ENCODE data around the gene C1orf226. TPM values are rescaled to one million over a fixed set of nuclear protein-coding genes. Genes with fewer than 3 reads are reported as not detected.

The C1orf226 gene
- total RNA-seq, 1 donor from 2014 or later: 0.85 TPM

- Histone ChIP-seq H3K9me3 (no peaks in the 10 kb centered on the region), H3K27me3 (no peaks in the 10 kb centered on the region), H3K4me1 (no peaks in the 10 kb centered on the region), H3K27ac (no peak overlapping the region), H3K4me3 (no peak overlapping the region), H3K36me3 (no peaks in the 10 kb centered on the region)
- DNase-seq (ENCODE audit: low spot score in 2 of 2): no peak
- intact Hi-C loops (cut with DNase I): no loop called here
- no peak for TF ChIP-seq CTCF (IDR thresholded peaks at IDR 0.05)
Measured at GRCh38 chr1:162404550-162405160, 23.1 kb downstream of the C1orf226 start.

- DNase-seq (ENCODE audit: low spot score in 2 of 2): no peak
- no peak overlapping the region for H3K4me3 ChIP-seq
Measured at GRCh38 chr1:162405800-162406199, 24.3 kb downstream of the C1orf226 start.

GRCh38 chr1:162406811-162407210, 25.3 kb downstream of the C1orf226 start:
- no peak for TF ChIP-seq CTCF (IDR thresholded peaks at IDR 0.05)
- intact Hi-C loops (cut with DNase I): no loop called here
- H3K4me3 ChIP-seq: no peak overlapping the region
- H3K27me3 ChIP-seq: no peaks in the 10 kb centered on the region
- H3K9me3 ChIP-seq: no peaks in the 10 kb centered on the region
- DNase-seq (ENCODE audit: low spot score in 2 of 2): no peak
- no peak overlapping the region for H3K27ac ChIP-seq
- no peaks in the 10 kb centered on the region for H3K4me1 ChIP-seq
- no peaks in the 10 kb centered on the region for H3K36me3 ChIP-seq

More at GRCh38 chr1:162405800-162406199, 24.3 kb downstream of the C1orf226 start:
- Histone ChIP-seq H3K36me3 (no peaks in the 10 kb centered on the region), H3K27ac (no peak overlapping the region), H3K27me3 (no peaks in the 10 kb centered on the region), H3K9me3 (no peaks in the 10 kb centered on the region), H3K4me1 (no peaks in the 10 kb centered on the region)
- intact Hi-C loops (cut with DNase I): no loop called here
- no peak for TF ChIP-seq CTCF (IDR thresholded peaks at IDR 0.05)

- Histone ChIP-seq H3K36me3 (no peaks in the 10 kb centered on the region), H3K27me3 (no peaks in the 10 kb centered on the region), H3K27ac (no peak overlapping the region), H3K4me1 (no peaks in the 10 kb centered on the region), H3K4me3 (no peak overlapping the region), H3K9me3 (no peaks in the 10 kb centered on the region)
- DNase-seq (ENCODE audit: low spot score in 2 of 2): no peak
- intact Hi-C loops (cut with DNase I): no loop called here
- no peak for TF ChIP-seq CTCF (IDR thresholded peaks at IDR 0.05)
Measured at GRCh38 chr1:162407539-162407938, 26.0 kb downstream of the C1orf226 start.

- no peak within 1 kb of the TSS for H3K4me3 ChIP-seq
- no peaks in the 10 kb centered on the region for H3K36me3 ChIP-seq
- no peaks in the 10 kb centered on the region for H3K4me1 ChIP-seq
- no peak within 1 kb of the TSS for H3K27ac ChIP-seq
- intact Hi-C loops (cut with DNase I): no loop called here
- no peak for TF ChIP-seq CTCF (IDR thresholded peaks at IDR 0.05)
- H3K27me3 ChIP-seq: no peaks in the 10 kb centered on the region
- no peaks in the 10 kb centered on the region for H3K9me3 ChIP-seq
- no peak for DNase-seq (ENCODE audit: low spot score in 2 of 2)
Measured at GRCh38 chr1:162412002-162412401, 30.5 kb downstream of the C1orf226 start, which contains the start of gene SH2D1B. SH2D1B (minus strand) TSS chr1:162412136; CDS start chr1:162412016, 120 bp downstream.

- Histone ChIP-seq H3K36me3 (no peaks in the 10 kb centered on the region), H3K4me1 (no peaks in the 10 kb centered on the region), H3K9me3 (no peaks in the 10 kb centered on the region), H3K27me3 (no peaks in the 10 kb centered on the region), H3K4me3 (no peak overlapping the region), H3K27ac (no peak overlapping the region)
- TF ChIP-seq CTCF (IDR thresholded peaks at IDR 0.05): no peak
- intact Hi-C loops (cut with DNase I): no loop called here
- no peak for DNase-seq (ENCODE audit: low spot score in 2 of 2)
Measured at GRCh38 chr1:162416215-162416614, 34.7 kb downstream of the C1orf226 start.

All from ascending aorta (tissue), 2 donors.